ENCODE data around the gene CLNK.
A peak's percentile ranks its signal among the peaks of the same experiment; 100 is the strongest.
"Not testable (repeated sequence)": the region's sequence is repeated elsewhere in the genome, so short reads cannot be mapped to it uniquely, and the experiment has no call there.

The CLNK gene

DNA sequence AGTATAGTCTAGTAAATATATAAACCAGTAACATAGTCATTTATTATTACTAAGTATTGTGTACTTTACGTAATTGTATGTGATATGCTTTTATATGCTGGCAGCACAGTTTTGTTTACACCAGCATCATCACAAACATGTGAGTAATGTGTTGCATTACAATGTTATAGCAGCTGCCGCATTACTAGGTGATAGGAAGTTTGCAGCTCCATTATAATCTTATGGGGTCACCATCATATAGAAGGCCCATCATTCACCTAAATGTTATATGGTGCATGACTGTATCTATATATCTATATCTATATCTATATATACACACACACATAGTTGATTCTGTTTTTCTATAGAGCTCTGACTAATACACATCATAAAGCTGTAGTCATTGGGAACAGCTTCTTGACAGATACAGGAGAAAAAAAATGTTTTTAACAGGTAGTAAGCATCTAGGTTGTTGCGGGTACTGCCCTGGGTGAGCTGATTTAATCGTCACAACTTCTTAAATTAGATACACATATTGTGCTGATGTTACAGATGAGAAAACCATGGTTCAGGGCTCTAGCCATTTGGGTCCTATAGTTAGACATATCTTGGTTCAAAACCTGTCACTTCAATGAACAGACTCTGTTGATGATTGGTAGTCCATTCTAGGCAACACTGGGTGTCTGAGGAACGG, 77.9 kb downstream of the CLNK start:
- DNase-seq: no peak

DNA sequence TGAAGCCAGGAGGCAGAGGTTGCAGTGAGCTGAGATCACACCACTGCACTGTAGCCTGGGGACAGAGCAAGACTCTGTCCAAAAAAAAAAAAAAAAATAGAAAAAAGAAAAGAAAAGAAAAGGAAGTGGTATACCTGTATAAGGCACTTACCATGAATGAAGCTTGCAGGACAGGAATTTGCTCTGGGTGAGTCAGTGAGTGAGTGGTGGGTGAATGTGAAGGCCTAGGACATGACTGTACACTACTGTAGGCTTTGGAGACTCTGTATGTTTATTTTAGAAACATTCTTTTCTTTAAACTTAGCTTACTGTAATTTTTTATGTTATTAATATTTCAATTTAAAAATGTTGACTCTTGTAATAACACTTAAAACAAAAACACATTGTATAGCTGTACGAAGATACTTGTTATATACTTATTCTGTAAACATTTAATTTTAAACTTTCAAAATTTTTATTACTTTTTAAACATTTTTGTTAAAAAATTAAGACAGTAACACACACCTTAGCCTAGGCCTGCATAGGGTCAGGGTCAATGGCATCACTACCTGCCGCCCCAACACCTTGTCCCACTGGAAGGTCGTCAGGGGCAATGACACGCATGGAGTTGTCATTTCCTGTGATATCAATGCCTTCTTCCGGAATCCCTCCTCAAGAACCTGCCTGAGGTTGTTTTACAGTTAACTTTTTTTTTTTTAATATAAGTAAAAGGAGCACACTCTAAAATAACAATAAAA, 78.7 kb downstream of the CLNK start:
- DNase-seq: no peak

DNA sequence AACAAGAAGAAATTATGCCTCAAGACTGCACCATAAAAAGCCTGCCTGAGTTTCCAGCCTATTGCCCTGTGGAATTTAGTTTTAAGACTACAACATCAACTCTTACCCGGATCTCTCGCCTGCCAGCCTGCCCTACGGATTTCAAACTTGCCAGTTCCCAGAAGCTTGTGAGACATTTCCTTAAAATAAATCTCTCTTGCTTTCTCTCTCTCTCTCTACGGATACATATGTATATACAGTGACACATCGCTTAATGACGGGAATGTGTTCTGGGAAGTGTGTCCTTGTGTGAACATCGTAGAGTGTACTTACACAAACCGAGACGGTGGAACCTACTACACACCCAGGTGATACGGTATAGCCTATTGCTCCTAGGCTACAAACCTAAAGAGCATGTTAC, 79.5 kb downstream of the CLNK start:
- no peak for DNase-seq

DNA sequence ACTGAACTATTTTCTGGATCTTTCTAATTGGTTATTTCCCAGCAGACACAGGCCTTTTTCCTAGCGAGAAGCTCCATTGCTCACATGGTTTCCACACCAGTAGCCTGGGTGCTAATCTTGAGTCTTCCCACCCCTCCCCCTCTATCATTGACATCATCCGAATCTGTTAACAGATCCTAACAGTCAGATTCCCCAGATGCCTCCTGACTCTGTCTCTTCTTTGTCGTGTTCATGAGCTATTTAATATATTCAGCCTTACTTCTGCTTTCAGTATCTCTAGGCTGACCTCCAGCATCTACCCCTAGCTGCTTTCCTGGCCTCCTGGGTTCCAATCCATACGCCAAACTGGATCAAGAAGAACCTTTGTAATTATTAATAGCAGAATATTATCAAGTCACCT, 85.0 kb downstream of the CLNK start:
- DNase-seq: no peak

- no peak for DNase-seq
Observed at GRCh38 chr4:10598829-10599228, 85.7 kb downstream of the CLNK start.

- DNase-seq: no peak
Observed at GRCh38 chr4:10596586-10597290, 87.8 kb downstream of the CLNK start.

GRCh38 chr4:10593130-10593529, 91.4 kb downstream of the CLNK start:
- DNase-seq: no peak

DNA sequence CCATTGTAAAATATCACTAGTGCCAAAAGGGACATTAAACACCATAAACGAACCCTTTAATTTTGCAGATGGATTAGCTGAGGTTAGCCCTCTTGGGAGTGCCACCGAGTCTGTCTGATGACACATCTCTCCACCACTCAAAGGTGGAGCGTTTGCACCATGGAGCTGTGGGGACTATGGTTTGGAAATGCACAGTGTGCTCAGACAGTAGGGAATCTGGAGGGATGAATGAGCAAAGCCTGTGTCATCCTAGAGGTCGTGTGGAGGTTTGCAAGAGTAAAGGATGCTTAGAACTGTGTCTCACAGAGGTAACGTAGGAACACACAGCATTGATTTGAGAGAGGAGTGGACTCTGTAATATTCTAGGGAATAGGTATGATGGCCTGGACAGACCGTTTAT, 93.7 kb downstream of the CLNK start:
- DNase-seq: no peak

DNA sequence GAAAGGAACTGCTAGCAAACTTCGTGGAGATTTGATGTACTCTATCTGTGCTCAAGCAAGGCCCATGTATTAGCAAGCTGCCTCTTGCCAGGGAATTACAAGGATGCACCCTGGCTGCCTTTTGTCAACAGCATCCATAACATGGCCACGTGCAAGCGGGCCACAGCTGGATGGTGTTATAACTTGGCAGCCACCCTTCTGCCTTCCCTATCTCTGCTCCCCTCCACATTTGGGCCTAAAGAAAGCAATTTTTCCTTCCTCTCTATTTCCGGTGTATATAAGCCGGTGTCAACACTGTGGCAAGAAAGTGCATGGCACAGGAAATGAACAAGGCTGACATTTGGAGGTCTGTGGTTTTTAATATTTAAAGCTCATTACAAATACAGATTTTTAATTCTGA, 94.8 kb downstream of the CLNK start:
- no peak for DNase-seq

- DNase-seq: no peak
Observed at GRCh38 chr4:10589321-10589720, 95.2 kb downstream of the CLNK start.

- peak; percentile 58 for DNase-seq
Observed at GRCh38 chr4:10587697-10588096, 96.9 kb downstream of the CLNK start.

- DNase-seq: no peak
Observed at GRCh38 chr4:10587296-10587695, 97.3 kb downstream of the CLNK start.

GRCh38 chr4:10584042-10584441, 100.5 kb downstream of the CLNK start:
- DNase-seq: no peak

GRCh38 chr4:10582951-10583350, 101.6 kb downstream of the CLNK start:
- no peak for DNase-seq

DNA sequence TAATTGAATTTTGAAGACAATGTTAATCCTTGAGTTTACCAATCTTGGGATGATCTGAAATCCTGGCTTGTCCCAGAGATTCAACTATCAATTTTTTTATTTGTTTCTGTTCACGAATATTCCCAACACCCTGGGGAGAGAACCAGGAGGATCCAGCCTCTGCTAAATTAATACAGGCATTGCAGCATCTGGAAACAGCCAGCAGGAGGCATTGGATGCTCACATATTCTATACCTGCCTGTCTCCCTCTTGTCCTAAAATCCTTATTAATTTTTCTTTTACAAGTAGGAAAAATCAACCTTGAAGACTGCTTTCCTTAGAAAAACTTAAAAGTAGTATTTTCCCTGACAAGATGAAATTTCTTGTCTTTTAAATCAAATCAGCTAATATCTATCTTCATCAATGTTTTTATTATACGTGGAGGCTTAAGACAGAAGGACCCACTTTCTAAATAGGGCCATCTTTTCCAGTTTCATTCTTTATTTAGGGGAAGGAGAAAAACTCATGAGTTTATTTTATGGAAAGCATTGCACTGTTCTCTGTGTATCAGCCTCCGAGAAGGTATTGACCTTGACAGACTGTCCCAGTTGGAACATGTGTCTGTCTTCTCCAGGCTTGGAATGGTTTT, 102.4 kb downstream of the CLNK start:
- no peak for DNase-seq

DNA sequence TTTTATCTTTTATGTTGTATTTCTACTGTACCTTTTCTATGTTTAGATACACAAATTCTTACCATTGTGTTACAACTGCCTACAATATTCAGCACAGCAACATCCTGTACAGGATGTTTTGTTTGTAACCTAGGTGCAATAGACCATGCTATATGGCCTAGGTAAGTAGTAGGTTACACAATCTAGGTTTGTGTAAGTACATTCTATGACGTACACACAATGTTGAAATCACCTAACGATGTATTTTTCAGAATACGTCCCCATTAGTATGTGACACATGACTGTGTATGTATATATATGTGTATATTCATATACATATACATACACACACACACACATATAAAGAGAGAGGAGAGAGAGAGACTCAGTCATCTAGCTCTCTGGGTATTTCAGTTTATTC, 103.5 kb downstream of the CLNK start:
- DNase-seq: no peak

DNA sequence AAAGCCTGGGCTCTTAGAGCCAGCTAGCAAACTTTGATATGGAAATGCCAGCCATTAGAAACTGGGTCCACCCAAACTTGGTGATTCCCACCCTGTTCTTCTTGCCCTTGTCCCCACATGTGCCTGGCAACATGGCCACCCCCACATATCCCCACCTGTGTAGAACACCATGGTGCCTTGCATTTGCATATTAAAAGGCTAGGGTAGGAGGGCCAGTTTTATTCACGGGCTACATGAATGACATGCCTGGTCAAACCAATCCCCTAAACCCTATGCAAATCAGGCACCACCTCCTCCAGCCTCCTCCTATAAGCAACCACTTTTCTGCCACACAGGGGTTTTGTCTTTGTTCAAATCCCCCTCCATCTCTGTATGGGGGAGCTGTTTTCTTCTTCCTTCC, 104.9 kb downstream of the CLNK start:
- DNase-seq: no peak

DNA sequence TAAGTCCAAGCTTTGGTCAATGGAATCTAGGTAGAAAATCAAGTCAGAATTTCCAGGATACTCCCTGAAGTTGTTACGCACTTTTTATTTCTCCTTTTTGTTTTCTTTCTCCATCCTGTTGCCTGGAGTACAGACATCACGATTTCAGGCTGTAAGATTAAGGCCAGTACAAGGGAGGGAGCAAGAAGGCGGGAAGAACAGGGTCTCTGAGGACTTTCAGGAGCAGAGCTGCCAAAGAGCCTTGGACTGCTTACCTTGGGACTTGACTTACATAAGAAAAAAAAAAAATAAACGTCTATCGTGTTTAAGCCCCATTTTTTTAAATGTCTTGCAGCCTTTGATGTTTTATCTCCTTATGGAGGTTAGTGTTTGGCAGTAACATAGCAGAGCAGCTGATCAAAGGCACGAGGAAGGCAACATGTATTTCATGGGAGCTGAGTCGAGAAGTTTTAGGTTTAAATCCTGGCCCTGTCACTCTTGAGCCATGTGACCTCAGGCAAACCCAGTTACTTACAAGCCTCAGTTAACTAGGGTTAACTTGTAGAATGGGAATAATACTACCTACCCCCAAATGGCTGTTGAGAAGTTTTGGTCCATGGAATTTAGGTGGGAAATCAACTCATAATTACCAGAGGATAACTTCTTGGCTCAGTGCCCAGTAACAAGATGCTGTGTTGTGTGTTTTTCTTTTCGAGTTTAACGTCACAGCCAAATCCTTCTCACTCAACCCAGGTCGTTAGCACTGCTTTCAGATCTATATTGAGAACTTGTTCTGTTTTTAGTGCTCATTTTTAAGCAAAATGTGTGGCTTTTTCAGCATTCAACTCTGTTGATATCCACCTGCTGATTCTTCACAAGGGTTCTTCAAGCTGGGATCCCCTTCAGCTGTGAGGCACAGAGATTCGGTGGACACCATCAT, 106.8 kb downstream of the CLNK start:
- DNase-seq: no peak

- DNase-seq: no peak
Observed at GRCh38 chr4:10577018-10577417, 107.5 kb downstream of the CLNK start.

- no peak for DNase-seq
Observed at GRCh38 chr4:10576236-10576635, 108.3 kb downstream of the CLNK start.

DNA sequence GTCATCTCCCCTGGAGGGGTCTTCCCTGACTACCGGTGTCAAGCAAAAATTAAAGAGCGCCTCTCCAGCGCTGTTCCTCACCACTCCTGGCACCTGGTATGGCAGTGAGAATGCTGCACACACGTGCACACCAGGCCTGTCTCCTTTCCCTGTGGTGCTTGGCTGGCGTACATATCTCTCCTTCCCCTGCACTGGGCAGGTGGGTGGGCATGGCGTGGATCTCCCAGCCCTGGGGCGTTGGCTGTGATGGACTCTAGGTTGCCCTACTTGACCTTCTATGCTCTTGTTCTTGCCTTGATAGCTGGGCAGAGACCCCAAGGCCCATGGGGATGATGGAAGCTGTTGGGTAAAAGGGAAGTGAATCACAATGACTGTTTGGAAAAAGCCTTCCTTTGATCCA, 109.2 kb downstream of the CLNK start:
- DNase-seq: no peak

- DNase-seq: not testable (repeated sequence)
Observed at GRCh38 chr4:10574553-10574952, 110.0 kb downstream of the CLNK start.

GRCh38 chr4:10571909-10572308, 112.7 kb downstream of the CLNK start:
- DNase-seq: no peak
